GM12874 (cell line): Measurements from ENCODE around the gene PNMA6F.

Experiments used
- CTCF ChIP-seq: IDR thresholded peaks from 2 replicates; pipeline ENCODE4 v1.5.1; 2011; ENCODE audit warnings: low read depth, mild to moderate bottlenecking, control low read depth, low read length, moderate library complexity; ENCODE audit not compliant: insufficient read depth

The PNMA6F gene

GRCh38 chrX:153357877-153358276 is 36.3 kb upstream of the PNMA6F start:
- TF ChIP-seq CTCF: no peak

- TF ChIP-seq CTCF: no peak
Observed at GRCh38 chrX:153353416-153353815, 31.8 kb upstream of the PNMA6F start.

- no peak for TF ChIP-seq CTCF
Observed at GRCh38 chrX:153352858-153353257, 31.3 kb upstream of the PNMA6F start.

- TF ChIP-seq CTCF: no peak
Observed at GRCh38 chrX:153351981-153352380, 30.4 kb upstream of the PNMA6F start.

- TF ChIP-seq CTCF: no peak
Observed at GRCh38 chrX:153349952-153350351, 28.4 kb upstream of the PNMA6F start.

GRCh38 chrX:153348421-153348820 is 26.9 kb upstream of the PNMA6F start:
- no peak for TF ChIP-seq CTCF

- TF ChIP-seq CTCF: no peak
Observed at GRCh38 chrX:153347530-153347929, 26.0 kb upstream of the PNMA6F start.

- TF ChIP-seq CTCF: no peak
Observed at GRCh38 chrX:153343674-153344073, 22.1 kb upstream of the PNMA6F start.
